ENCODE results near the gene BTBD2. TPM values are rescaled to one million over a fixed set of nuclear protein-coding genes. Genes with fewer than 3 reads are reported as not detected.
A peak's percentile ranks its signal among the peaks of the same experiment; 100 is the strongest.

BTBD2 gene
- total RNA-seq, 4 donors from 2014 or later = 85.0 to 99.3 (median 94.9) TPM

DNA sequence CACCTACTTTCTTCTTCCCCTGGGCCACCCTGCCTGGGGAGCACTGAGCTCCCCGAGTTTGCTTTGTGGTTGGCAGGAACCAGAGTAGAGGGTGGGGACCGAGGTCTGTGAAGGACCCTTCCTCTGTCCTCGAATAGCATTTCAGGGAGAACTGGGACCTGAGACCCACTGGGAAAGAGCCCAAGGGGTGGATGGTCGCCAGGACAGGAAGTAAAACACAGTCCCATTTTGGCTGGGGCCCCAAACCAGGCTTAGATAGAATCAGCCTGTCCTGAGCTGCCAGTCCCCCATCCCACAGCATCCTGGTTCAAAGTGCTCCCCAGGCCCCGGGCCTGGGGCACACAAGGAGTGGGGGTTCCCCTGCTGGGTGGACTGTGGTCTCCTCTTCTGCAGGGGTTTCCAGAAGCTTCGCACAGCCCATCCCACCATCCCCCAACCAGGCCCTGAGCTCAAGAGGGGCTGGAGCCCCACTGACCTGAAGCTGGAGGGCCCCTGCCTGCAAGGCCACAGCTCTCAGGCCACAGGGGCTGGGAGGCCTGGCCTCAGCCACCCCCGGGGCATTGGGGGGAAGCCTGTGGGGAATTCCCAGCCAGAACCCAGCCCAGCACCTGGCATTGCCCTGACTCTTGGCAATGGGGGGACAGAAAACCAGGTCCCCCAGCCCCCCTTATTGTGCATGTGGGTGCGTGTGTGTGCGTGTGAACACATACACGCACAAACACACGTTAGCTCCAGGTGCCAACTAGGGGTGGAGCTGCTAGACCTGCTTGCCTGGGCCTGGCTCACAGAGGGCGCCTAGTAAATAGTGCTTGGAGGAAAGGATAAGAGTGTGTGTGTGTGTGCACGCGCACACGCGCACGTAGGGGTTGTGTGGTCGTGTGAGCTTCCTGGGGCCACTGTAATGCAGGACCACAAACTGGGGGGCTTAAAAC is 36.5 kb upstream of the BTBD2 start:
- intact Hi-C loops (cut with DNase I; ENCODE audit: low total_unique reads) = no loop called here
- peak in 1 of 2 donors; percentile 91 for DNase-seq (ENCODE audit: low spot score in 2 of 2)
- TF ChIP-seq CTCF (IDR thresholded peaks at IDR 0.05) (no peak), POLR2A (IDR thresholded peaks at IDR 0.05) (no peak)
- 34 to 35% methylated on average over 16 of the region's 18 CpGs for WGBS, 2 donors
- H3K4me3 ChIP-seq (ENCODE audit: low read depth, poor library complexity, severe bottlenecking) = no peak overlapping the region

DNA sequence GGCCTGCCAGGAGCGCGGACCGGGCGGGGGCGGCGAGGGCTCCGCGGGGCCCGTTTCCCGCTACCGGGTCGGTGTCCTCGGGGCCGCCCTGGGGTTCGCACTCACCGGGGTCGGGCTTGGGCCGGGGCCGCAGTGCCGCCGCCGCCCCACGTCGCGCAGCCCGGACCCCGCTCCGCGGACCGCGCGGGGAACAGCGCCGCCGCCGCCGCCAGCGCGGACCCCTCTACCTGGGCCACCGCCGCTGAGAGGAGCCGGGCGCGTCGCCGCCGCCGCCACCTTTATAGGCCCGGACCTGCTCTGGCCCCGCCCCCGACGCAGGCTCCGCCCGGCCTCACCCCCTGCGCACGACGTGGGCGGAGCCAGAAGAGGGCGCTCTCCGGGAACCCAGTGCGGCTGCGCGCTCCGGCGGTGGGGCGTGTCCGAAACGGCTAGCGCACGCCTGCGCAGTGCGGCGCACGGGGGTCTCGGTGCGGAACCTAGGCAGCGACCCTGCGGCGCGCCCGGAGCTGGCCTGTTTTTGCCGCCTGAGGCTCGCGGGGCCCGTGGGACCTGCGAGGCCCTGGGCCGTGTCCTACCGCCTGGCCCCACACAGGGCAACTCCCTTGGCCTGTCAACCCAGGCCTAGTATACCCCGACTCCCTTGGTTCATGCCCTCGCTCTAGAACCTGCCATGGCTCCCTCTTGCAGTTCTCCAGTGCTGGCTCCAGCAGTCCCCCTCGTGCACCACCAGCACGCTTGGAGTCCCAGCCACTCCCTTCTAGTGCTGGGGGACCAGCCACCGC is 35.7 kb upstream of the BTBD2 start, which contains the start of gene MKNK2:
TSS of gene MKNK2 (minus strand) at position 254 of the 782 bp plus-strand sequence. CDS start 393 bp downstream, outside the sequence.
- TF ChIP-seq CTCF (IDR thresholded peaks at IDR 0.05) = no peak
- peak in 1 of 2 donors; percentile 83 for TF ChIP-seq POLR2A (IDR thresholded peaks at IDR 0.05)
- 6 to 13% methylated on average over 8 to 15 of the region's 93 CpGs for WGBS, 2 donors
- DNase-seq (ENCODE audit: low spot score in 2 of 2) = peak; percentile 79 to 98
- H3K4me3 ChIP-seq (ENCODE audit: low read depth, poor library complexity, severe bottlenecking) = peak within 1 kb of the TSS; percentile 88
- intact Hi-C loops (cut with DNase I; ENCODE audit: low total_unique reads) = no loop called here

- no peak for DNase-seq (ENCODE audit: low spot score in 2 of 2)
- H3K4me3 ChIP-seq (ENCODE audit: low read depth, poor library complexity, severe bottlenecking) = peak overlapping the region; percentile 88
- intact Hi-C loops (cut with DNase I; ENCODE audit: low total_unique reads) = no loop called here
- TF ChIP-seq POLR2A (IDR thresholded peaks at IDR 0.05) = no peak
- no peak for TF ChIP-seq CTCF (IDR thresholded peaks at IDR 0.05)
- WGBS, 2 donors = 0% methylated on average over 8 to 13 of the region's 49 CpGs
Measured at GRCh38 chr19:2050349-2050990, 35.0 kb upstream of the BTBD2 start.

- intact Hi-C loops (cut with DNase I; ENCODE audit: low total_unique reads) = no loop called here
Measured at GRCh38 chr19:2049741-2050348, 34.3 kb upstream of the BTBD2 start.

More at GRCh38 chr19:2049741-2050348, 34.3 kb upstream of the BTBD2 start:
- DNase-seq (ENCODE audit: low spot score in 2 of 2) = peak; percentile 74 to 96
- WGBS, 2 donors = 0 to 1% methylated on average over 11 to 15 of the region's 16 CpGs
- peak overlapping the region; percentile 88 for H3K4me3 ChIP-seq (ENCODE audit: low read depth, poor library complexity, severe bottlenecking)
- no peak for TF ChIP-seq POLR2A (IDR thresholded peaks at IDR 0.05)
- no peak for TF ChIP-seq CTCF (IDR thresholded peaks at IDR 0.05)

Measured in lower leg skin (tissue), 4 donors.